Measurements from ENCODE around the gene TNFSF9.

- TF ChIP-seq, protein P1, sequence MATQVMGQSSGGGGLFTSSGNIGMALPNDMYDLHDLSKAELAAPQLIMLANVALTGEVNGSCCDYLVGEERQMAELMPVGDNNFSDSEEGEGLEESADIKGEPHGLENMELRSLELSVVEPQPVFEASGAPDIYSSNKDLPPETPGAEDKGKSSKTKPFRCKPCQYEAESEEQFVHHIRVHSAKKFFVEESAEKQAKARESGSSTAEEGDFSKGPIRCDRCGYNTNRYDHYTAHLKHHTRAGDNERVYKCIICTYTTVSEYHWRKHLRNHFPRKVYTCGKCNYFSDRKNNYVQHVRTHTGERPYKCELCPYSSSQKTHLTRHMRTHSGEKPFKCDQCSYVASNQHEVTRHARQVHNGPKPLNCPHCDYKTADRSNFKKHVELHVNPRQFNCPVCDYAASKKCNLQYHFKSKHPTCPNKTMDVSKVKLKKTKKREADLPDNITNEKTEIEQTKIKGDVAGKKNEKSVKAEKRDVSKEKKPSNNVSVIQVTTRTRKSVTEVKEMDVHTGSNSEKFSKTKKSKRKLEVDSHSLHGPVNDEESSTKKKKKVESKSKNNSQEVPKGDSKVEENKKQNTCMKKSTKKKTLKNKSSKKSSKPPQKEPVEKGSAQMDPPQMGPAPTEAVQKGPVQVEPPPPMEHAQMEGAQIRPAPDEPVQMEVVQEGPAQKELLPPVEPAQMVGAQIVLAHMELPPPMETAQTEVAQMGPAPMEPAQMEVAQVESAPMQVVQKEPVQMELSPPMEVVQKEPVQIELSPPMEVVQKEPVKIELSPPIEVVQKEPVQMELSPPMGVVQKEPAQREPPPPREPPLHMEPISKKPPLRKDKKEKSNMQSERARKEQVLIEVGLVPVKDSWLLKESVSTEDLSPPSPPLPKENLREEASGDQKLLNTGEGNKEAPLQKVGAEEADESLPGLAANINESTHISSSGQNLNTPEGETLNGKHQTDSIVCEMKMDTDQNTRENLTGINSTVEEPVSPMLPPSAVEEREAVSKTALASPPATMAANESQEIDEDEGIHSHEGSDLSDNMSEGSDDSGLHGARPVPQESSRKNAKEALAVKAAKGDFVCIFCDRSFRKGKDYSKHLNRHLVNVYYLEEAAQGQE (IDR thresholded peaks at IDR 0.05; ENCODE audit: low read depth): no peak
- TF ChIP-seq USF1 (IDR thresholded peaks at IDR 0.05): no peak
- no peak for TF ChIP-seq FOXM1 (IDR thresholded peaks at IDR 0.05; ENCODE audit: borderline replicate concordance, low read depth)
- TF ChIP-seq TEAD4 (IDR thresholded peaks at IDR 0.05): no peak
- TF ChIP-seq ZBTB7A (IDR thresholded peaks at IDR 0.05; ENCODE audit: low read depth): no peak
Observed at GRCh38 chr19:6572217-6572616, 41.4 kb downstream of the TNFSF9 start.
